Diencephalon (tissue), 1 donor: Measurements from ENCODE around the gene GLRX3. TPM values are rescaled to one million over a fixed set of nuclear protein-coding genes. Genes with fewer than 3 reads are reported as not detected.

Experiments
- total RNA-seq: library from RNA; depleted of rRNA; stranded (reverse); fragments of >200 nt; gene quantifications from one replicate; pipeline ENCODE4 v1.2.3, GENCODE V29; 2014

Gene GLRX3
- 55.6 TPM for total RNA-seq

DNA sequence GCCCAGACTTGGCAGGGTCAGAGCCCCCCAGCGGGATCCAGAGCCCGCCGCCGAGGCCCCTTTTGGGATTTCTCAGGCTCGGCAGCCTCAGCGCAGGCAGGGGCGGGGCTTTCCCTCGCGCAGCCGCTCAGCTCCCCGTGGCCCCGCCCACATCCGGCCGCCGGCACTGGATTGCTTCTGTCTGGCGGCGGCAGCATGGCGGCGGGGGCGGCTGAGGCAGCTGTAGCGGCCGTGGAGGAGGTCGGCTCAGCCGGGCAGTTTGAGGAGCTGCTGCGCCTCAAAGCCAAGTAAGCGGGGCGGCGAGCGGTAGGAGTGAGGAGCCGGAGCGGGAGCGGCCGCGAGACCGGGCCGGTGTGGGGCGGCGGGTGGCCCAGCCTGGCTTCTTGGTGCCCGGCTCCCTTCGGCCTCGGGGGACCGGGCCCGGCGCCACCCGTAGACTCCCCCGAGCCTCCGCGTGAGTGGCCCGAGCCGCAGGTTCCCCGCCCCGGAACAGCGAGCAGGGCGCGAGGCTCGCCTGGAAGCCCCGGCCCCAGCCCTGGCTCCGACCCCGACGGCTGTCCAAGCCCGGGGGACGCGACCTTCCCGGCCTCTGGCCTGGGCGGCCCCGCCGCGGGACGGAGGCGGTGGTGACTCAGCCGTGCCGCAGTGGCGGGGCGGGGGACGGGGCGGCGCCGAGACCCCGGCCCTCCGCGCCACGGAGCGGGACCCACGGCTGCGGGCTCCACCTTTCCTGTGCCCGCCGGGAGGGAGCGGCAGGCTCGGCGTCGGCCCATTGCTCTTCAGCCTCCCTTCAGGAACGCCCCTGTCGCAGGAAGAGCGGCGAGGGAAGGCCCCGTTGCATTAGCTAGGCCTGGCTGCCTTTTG is at the start of gene GLRX3:
Gene GLRX3 (plus strand): TSS at position 166 of the 864 bp plus-strand sequence. CDS start 30 bp downstream, at position 196.

DNA sequence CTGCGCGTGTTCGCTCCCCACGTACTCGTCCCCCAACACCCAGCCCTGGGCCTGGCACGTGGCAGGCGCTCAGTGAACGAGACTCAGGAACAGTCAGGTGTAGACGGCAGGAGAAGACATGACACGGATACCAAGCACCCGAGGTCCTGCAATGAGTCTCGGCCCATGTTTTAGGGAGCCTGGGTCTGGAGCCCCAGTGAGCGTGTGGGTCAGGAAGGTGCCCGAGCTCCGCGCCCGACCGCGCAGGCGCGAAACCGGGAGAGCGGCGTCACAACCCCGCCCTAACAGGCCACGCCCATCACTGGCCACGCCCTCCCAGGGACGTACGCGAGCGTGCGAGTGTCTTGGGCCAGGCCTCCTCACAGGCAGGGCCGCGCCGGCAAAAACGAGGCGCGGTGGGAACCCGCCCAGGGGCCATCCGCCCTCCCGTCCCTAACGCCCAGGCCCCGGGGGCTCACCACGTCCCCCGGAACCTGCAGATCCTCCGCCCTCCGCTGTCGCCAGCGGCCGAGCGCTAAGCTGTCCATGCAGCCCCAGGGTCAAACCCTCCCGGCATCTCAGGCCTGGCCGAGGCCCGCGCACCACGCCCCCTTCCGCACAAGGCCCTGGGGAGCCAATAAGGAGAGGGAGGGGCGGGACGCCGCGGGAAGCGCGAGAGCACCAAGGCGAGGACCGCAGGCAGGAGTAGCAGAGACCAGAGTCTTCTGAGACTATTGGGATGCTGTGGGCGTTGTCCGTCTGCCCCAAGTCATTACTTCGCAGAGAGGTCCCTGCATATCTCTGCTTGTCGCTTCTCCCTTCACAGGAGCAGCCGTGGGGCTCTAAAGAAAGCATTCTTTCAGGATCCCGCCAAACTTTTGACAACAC is 25.7 kb upstream of the GLRX3 start, which contains the start of gene C10orf143:
Gene C10orf143 (minus strand): TSS at position 585 of the 867 bp plus-strand sequence. CDS start 58 bp downstream, at position 527.

Other genes with a start within 250 kb of the GLRX3 start
- 19.6 TPM for gene EBF3, start 172.1 kb upstream of the GLRX3 start, total RNA-seq
- 1.4 TPM for gene C10orf143, start 25.6 kb upstream of the GLRX3 start, total RNA-seq